B cell (primary cell): Measurements from ENCODE around the gene GALNT7. TPM values are rescaled to one million over a fixed set of nuclear protein-coding genes. Genes with fewer than 3 reads are reported as not detected.

Experiments
- ATAC-seq: fragments of 200-7000 bp; cut with Tn5 transposase; one replicate; pipeline ENCODE4 v1.10.0; 2021; ENCODE audit warnings: low read depth, mild to moderate bottlenecking, moderate number of reproducible peaks, moderate library complexity
- CTCF ChIA-PET: fragments of 350-600 bp; sonication (Branson Sonifier 250); formaldehyde crosslinking; loops from one replicate; lab custom pipeline; 2021; ENCODE audit warnings: antibody characterized with exemption, inconsistent platforms; lab: Charles Lee
- POLR2A ChIA-PET: fragments of 350-600 bp; sonication (Branson Sonifier 250); formaldehyde crosslinking; loops from one replicate; lab custom pipeline; 2021; ENCODE audit warnings: antibody characterized with exemption; lab: Charles Lee
- DNase-seq: peaks from one replicate; pipeline ENCODE4 v3.0.0; 2013
- H2AFZ ChIP-seq: 2 replicates; pipeline ENCODE4 v1.6.1; 2012; ENCODE audit warnings: mild to moderate bottlenecking, low read depth, low read length; ENCODE audit not compliant: insufficient read depth, poor library complexity, severe bottlenecking
- H3K27ac ChIP-seq, 2 donors: 1 replicate in 1 of 2; 2 replicates in 1 of 2; pipeline ENCODE4 v1.5.1; 2012 to 2013; ENCODE audit warnings: low read length in 2 of 2, mild to moderate bottlenecking in 2 of 2, moderate library complexity in 1 of 2
- H3K27me3 ChIP-seq, 4 experiments: fragments of 200-600 bp in 1 of 4; sonication (generic) in 1 of 4; replicated peaks in 1 of 4; 1 replicate in 2 of 4; 2 replicates in 2 of 4; pipeline versions ENCODE4 v1.6.1 to v1.7.0; 2013 to 2016; ENCODE audit warnings: low read length in 3 of 4, mild to moderate bottlenecking in 2 of 4, mixed read lengths in 1 of 4, moderate library complexity in 1 of 4; ENCODE audit not compliant: insufficient read depth in 4 of 4, control insufficient read depth in 3 of 4; ENCODE audit errors: control extremely low read depth in 1 of 4
- H3K36me3 ChIP-seq, 2 experiments: replicated peaks in 1 of 2; 1 replicate in 1 of 2; 2 replicates in 1 of 2; pipeline versions ENCODE4 v1.6.1 to v1.7.1; 2013; ENCODE audit warnings: low read length in 1 of 2; ENCODE audit not compliant: insufficient read depth in 2 of 2, control insufficient read depth in 1 of 2; ENCODE audit errors: control extremely low read depth in 1 of 2, extremely low read depth in 1 of 2
- H3K4me1 ChIP-seq, 2 donors: fragments of 200-600 bp in 1 of 2; sonication (generic) in 1 of 2; 1 replicate in 1 of 2; 2 replicates in 1 of 2; pipeline versions ENCODE4 v1.5.1 to v1.6.1; 2013 to 2017; ENCODE audit warnings: low read length in 2 of 2; ENCODE audit not compliant: control insufficient read depth in 2 of 2, insufficient read depth in 2 of 2
- H3K4me2 ChIP-seq: replicated peaks from 2 replicates; pipeline ENCODE3; 2012; ENCODE audit warnings: mild to moderate bottlenecking, low read depth, low read length; ENCODE audit not compliant: poor library complexity, severe bottlenecking
- H3K4me3 ChIP-seq, 5 experiments: fragments of 200-600 bp in 1 of 5; sonication (generic) in 1 of 5; 1 replicate in 3 of 5; 2 replicates in 2 of 5; pipeline versions ENCODE4 v1.5.1 to v1.7.0; 2011 to 2016; ENCODE audit warnings: low read length in 4 of 5, mild to moderate bottlenecking in 4 of 5, low read depth in 2 of 5, control low read depth in 1 of 5, moderate library complexity in 1 of 5; ENCODE audit not compliant: insufficient read depth in 1 of 5; ENCODE audit errors: control extremely low read depth in 1 of 5, extremely low read depth in 1 of 5
- H3K79me2 ChIP-seq: fragments of 200-600 bp; sonication (generic); one replicate; pipeline ENCODE4 v1.6.0; 2016; ENCODE audit warnings: low read length; ENCODE audit not compliant: control insufficient read depth, insufficient read depth
- H3K9ac ChIP-seq: fragments of 200-600 bp; sonication (generic); 2 replicates; pipeline ENCODE4 v1.6.1; 2017; ENCODE audit warnings: mild to moderate bottlenecking, low read length, moderate library complexity
- H3K9me3 ChIP-seq, 3 donors: one replicate each; pipeline versions ENCODE4 v1.6.1 to v1.7.1; 2013; ENCODE audit warnings: low read length in 2 of 3; ENCODE audit not compliant: control insufficient read depth in 2 of 3, insufficient read depth in 1 of 3; ENCODE audit errors: control extremely low read depth in 1 of 3
- H4K20me1 ChIP-seq: 2 replicates; pipeline ENCODE4 v1.6.0; 2012; ENCODE audit warnings: mild to moderate bottlenecking, low read length; ENCODE audit not compliant: insufficient read depth, control insufficient read depth, poor library complexity, severe bottlenecking
- H3K27ac Mint-ChIP-seq: one replicate; pipeline ENCODE4 v1.8.0; 2021; ENCODE audit warnings: mixed read lengths
- H3K27me3 Mint-ChIP-seq: one replicate; pipeline ENCODE4 v1.8.0; 2021; ENCODE audit warnings: mixed read lengths
- H3K4me1 Mint-ChIP-seq: one replicate; pipeline ENCODE4 v1.8.0; 2021; ENCODE audit warnings: mixed read lengths
- H3K4me3 Mint-ChIP-seq: one replicate; pipeline ENCODE4 v1.8.0; 2021; ENCODE audit warnings: mixed read lengths
- H3K9me3 Mint-ChIP-seq: one replicate; pipeline ENCODE4 v1.8.0; 2022; ENCODE audit warnings: mixed read lengths; ENCODE audit not compliant: insufficient read depth
- EZH2 ChIP-seq: IDR thresholded peaks from 2 replicates; pipeline ENCODE4 v1.6.1; 2012; ENCODE audit warnings: borderline replicate concordance, low read depth, mild to moderate bottlenecking, moderate library complexity, low read length; ENCODE audit not compliant: insufficient read depth, poor library complexity, severe bottlenecking
- WGBS: methylation state at CpG from one replicate; pipeline ENCODE4 v1.1.5; 2013; ENCODE audit warnings: missing lambda C conversion rate; ENCODE audit not compliant: insufficient coverage; 5-methylcytosine and 5-hydroxymethylcytosine counted together
- intact Hi-C: fragments of 100-400 bp; cut with micrococcal nuclease; formaldehyde crosslinking; loops from one replicate; pipeline ENCODE4 v1.10.0; 2022
- polyA plus RNA-seq: library from polyadenylated mRNA; depleted of rRNA; stranded (reverse); fragments of >200 nt; gene quantifications from 2 replicates; pipeline ENCODE4 v1.2.3, GENCODE V29; 2012
- total RNA-seq, 2 donors: library from RNA; stranded (reverse); fragments of 120-200 nt in 1 of 2; gene quantifications; 1 replicate in 1 of 2; 2 replicates in 1 of 2; pipeline versions ENCODE4 v1.2.3 to v1.2.4, GENCODE V29; 2013 to 2022
- TF ChIP-seq, protein P1 (sequence below): fragments of 200-600 bp; IDR thresholded peaks from one replicate; pipeline ENCODE4 v1.8.0; 2022; ENCODE audit warnings: antibody characterized with exemption, mild to moderate bottlenecking

The GALNT7 gene
- total and polyA plus RNA-seq, 2 donors (not counting 1 experiment from before 2014, with no cell fraction given), result 5.8 to 23.7 TPM

DNA sequence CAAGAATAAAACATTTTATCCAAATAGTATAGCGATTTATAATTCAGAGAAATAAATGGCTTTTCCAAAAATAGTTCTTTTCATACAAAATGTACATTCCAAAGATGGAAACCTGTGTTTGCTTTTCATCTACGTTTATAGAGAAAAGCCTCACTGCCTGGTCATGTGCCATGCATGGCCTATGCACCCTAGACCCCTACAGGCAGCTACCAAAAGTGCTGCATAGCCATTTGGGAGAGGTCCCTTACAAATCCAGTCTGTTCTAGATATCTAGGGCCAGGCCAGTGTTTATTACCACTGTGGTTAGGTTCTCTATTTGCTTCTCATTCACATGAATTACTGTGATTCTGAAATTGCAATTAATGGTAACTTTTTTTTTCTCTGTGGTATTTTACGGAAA, 148.4 kb downstream of the GALNT7 start:
- no peak for TF ChIP-seq EZH2
- TF ChIP-seq, protein P1, sequence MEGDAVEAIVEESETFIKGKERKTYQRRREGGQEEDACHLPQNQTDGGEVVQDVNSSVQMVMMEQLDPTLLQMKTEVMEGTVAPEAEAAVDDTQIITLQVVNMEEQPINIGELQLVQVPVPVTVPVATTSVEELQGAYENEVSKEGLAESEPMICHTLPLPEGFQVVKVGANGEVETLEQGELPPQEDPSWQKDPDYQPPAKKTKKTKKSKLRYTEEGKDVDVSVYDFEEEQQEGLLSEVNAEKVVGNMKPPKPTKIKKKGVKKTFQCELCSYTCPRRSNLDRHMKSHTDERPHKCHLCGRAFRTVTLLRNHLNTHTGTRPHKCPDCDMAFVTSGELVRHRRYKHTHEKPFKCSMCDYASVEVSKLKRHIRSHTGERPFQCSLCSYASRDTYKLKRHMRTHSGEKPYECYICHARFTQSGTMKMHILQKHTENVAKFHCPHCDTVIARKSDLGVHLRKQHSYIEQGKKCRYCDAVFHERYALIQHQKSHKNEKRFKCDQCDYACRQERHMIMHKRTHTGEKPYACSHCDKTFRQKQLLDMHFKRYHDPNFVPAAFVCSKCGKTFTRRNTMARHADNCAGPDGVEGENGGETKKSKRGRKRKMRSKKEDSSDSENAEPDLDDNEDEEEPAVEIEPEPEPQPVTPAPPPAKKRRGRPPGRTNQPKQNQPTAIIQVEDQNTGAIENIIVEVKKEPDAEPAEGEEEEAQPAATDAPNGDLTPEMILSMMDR, result peak; percentile 39
- Mint-ChIP-seq H3K4me3 (no peak overlapping the region), H3K27ac (no peak overlapping the region), H3K4me1 (no peaks in the 10 kb centered on the region), H3K9me3 (no peaks in the 10 kb centered on the region), H3K27me3 (no peaks in the 10 kb centered on the region)
- ATAC-seq, result no peak
- Histone ChIP-seq H4K20me1 (no peaks in the 10 kb centered on the region), H3K4me3 (no peak overlapping the region), H3K4me2 (no peak overlapping the region), H3K79me2 (no peaks in the 10 kb centered on the region), H3K9me3 (no peaks in the 10 kb centered on the region), H2AFZ (no peak overlapping the region), H3K4me1 (no peaks in the 10 kb centered on the region), H3K9ac (no peak overlapping the region), H3K36me3 (peaks cover 1 to 26% of the 10 kb centered on the region in 2 experiments), H3K27me3 (no peaks in the 10 kb centered on the region), H3K27ac (no peak overlapping the region)
- ChIA-PET CTCF (interaction anchor here (0.6 to 9.6 kb wide), 4 partner anchors 11 to 303 kb away, joined by 3 to 307 read pairs (median 8); no protein-coding TSS in a partner anchor), POLR2A (no interaction called here)
- no peak for DNase-seq
- 100% methylated on average over 1 of the region's 3 CpGs for WGBS
- intact Hi-C loops, result loop anchor here (5.0 to 10.0 kb wide), 2 partner anchors 305 to 808 kb away; no protein-coding TSS in a partner anchor

DNA sequence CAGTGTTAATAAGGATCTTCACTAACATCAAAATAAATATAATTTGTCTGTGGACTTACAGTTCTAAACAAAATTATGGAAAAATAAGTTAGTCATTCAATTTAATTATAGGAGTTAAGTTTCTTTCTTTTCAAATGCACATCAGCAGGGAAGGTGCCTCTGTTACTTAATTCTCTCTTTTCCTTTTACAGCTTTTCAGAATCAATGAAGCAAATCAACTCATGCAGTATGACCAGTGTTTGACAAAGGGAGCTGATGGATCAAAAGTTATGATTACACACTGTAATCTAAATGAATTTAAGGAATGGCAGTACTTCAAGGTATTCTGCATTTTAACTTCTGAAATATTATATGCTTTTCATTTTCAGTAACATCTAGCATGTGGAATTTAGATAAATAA, 149.6 kb downstream of the GALNT7 start:
- Mint-ChIP-seq H3K4me1 (no peaks in the 10 kb centered on the region), H3K9me3 (no peaks in the 10 kb centered on the region), H3K27me3 (no peaks in the 10 kb centered on the region), H3K4me3 (no peak overlapping the region), H3K27ac (no peak overlapping the region)
- no peaks in the 10 kb centered on the region for H3K79me2 ChIP-seq
- H2AFZ ChIP-seq, result no peak overlapping the region
- ATAC-seq, result no peak
- ChIA-PET POLR2A (interaction anchor here (1.6 kb wide), 1 partner anchor 16 kb away, joined by 5 read pairs; the partner anchor contains the start of gene HMGB2), CTCF (interaction anchor here (0.8 to 9.6 kb wide), 14 partner anchors 12 to 179 kb away, joined by 3 to 307 read pairs (median 6); partner anchors contain the start of gene HMGB2)
- no peaks in the 10 kb centered on the region for H4K20me1 ChIP-seq
- H3K27me3 ChIP-seq, result no peaks in the 10 kb centered on the region
- H3K9ac ChIP-seq, result no peak overlapping the region
- H3K4me1 ChIP-seq, result no peaks in the 10 kb centered on the region
- no peaks in the 10 kb centered on the region for H3K9me3 ChIP-seq
- no peak overlapping the region for H3K4me3 ChIP-seq
- no peak for DNase-seq
- intact Hi-C loops, result loop anchor here (2.0 to 10.0 kb wide), 4 partner anchors 177 to 1001 kb away; no protein-coding TSS in a partner anchor
- H3K27ac ChIP-seq, result no peak overlapping the region
- TF ChIP-seq, protein P1, result no peak
- no peak for TF ChIP-seq EZH2
- H3K4me2 ChIP-seq, result no peak overlapping the region
- peaks cover 2 to 31% of the 10 kb centered on the region in 2 experiments for H3K36me3 ChIP-seq
